ENCODE data around the gene MCOLN3.

GRCh38 chr1:84972377-84972987 is 75.8 kb downstream of the MCOLN3 start:
- TF ChIP-seq CTCF (conservative IDR thresholded peaks at IDR 0.05 in 1 of 2, IDR thresholded peaks at IDR 0.05 in 1 of 2; ENCODE audit: low read depth in 1 of 2, low read length in 2 of 2): no peak
- TF ChIP-seq EZH2 (IDR thresholded peaks at IDR 0.05; ENCODE audit: low read length, missing control alignments): no peak
